Stimulated activated naive CD8-positive, alpha-beta T cell treated with anti-CD3 and anti-CD28 coated beads, Interleukin-15, amount 100 ng/mL, for 72 hours (primary cell): Measurements from ENCODE around the gene KCNG1.

Source experiments
- ATAC-seq: fragments of 150-1000 bp; cut with Tn5 transposase; 2 replicates; pipeline ENCODE4 v1.10.0; 2021; ENCODE audit warnings: mild to moderate bottlenecking, moderate library complexity
- DNase-seq, 2 donors: peaks; one replicate each; pipeline ENCODE4 v3.0.0; 2021 to 2022
- H3K27ac Mint-ChIP-seq, 2 donors: one replicate each; pipeline ENCODE4 v1.8.0; 2022; ENCODE audit warnings: mild to moderate bottlenecking in 2 of 2, mixed read lengths in 2 of 2, moderate library complexity in 2 of 2
- H3K27me3 Mint-ChIP-seq: one replicate; pipeline ENCODE4 v1.8.0; 2022; ENCODE audit warnings: mixed read lengths
- H3K4me1 Mint-ChIP-seq: one replicate; pipeline ENCODE4 v1.8.0; 2022; ENCODE audit warnings: mild to moderate bottlenecking, mixed read lengths
- H3K4me3 Mint-ChIP-seq, 2 donors: one replicate each; pipeline ENCODE4 v1.8.0; 2022; ENCODE audit warnings: mild to moderate bottlenecking in 2 of 2, mixed read lengths in 2 of 2, moderate library complexity in 1 of 2
- H3K9me3 Mint-ChIP-seq, 2 donors: one replicate each; pipeline ENCODE4 v1.8.0; 2022; ENCODE audit warnings: mixed read lengths in 2 of 2

Gene KCNG1

GRCh38 chr20:51023617-51024155 lies 779 bp upstream of the KCNG1 start:
- H3K27ac Mint-ChIP-seq: peak overlapping the region in 1 of 2 donors; percentile 33
- peak overlapping the region; percentile 72 to 74 for H3K4me3 Mint-ChIP-seq
- no peaks in the 10 kb centered on the region for H3K9me3 Mint-ChIP-seq
- DNase-seq: no peak
- ATAC-seq: no peak
- peaks cover 19% of the 10 kb centered on the region for H3K4me1 Mint-ChIP-seq
- H3K27me3 Mint-ChIP-seq: peaks cover 99% of the 10 kb centered on the region

- H3K9me3 Mint-ChIP-seq: no peaks in the 10 kb centered on the region
- no peak overlapping the region for H3K27ac Mint-ChIP-seq
- peaks cover 19% of the 10 kb centered on the region for H3K4me1 Mint-ChIP-seq
- ATAC-seq: peak; percentile 18
- no peak for DNase-seq
- H3K4me3 Mint-ChIP-seq: peak overlapping the region; percentile 6 to 20
- H3K27me3 Mint-ChIP-seq: peaks cover 96% of the 10 kb centered on the region
These were observed 592 bp downstream of the KCNG1 start for GRCh38 chr20:51022227-51022802.

- ATAC-seq (no peak), DNase-seq (no peak)
- peaks cover 19% of the 10 kb centered on the region for H3K4me1 Mint-ChIP-seq
- H3K9me3 Mint-ChIP-seq: no peaks in the 10 kb centered on the region
- H3K4me3 Mint-ChIP-seq: peak overlapping the region; percentile 6 to 20
- H3K27me3 Mint-ChIP-seq: peaks cover 96% of the 10 kb centered on the region
- H3K27ac Mint-ChIP-seq: no peak overlapping the region
These were observed 1.6 kb downstream of the KCNG1 start for GRCh38 chr20:51021067-51022025.

GRCh38 chr20:51020657-51021056 lies 2.2 kb downstream of the KCNG1 start:
- Mint-ChIP-seq H3K4me3 (no peak overlapping the region), H3K27me3 (peaks cover 95% of the 10 kb centered on the region), H3K27ac (no peak overlapping the region), H3K4me1 (peaks cover 19% of the 10 kb centered on the region), H3K9me3 (no peaks in the 10 kb centered on the region)
- ATAC-seq: no peak
- DNase-seq: no peak

GRCh38 chr20:51019656-51020592 lies 3.0 kb downstream of the KCNG1 start:
- DNase-seq: no peak
- peaks cover 19% of the 10 kb centered on the region for H3K4me1 Mint-ChIP-seq
- H3K27me3 Mint-ChIP-seq: peaks cover 95% of the 10 kb centered on the region
- no peak overlapping the region for H3K27ac Mint-ChIP-seq
- ATAC-seq: no peak
- no peak overlapping the region for H3K4me3 Mint-ChIP-seq
- no peaks in the 10 kb centered on the region for H3K9me3 Mint-ChIP-seq

- no peak overlapping the region for H3K27ac Mint-ChIP-seq
- H3K4me1 Mint-ChIP-seq: peaks cover 6% of the 10 kb centered on the region
- no peak overlapping the region for H3K4me3 Mint-ChIP-seq
- peaks cover 84% of the 10 kb centered on the region for H3K27me3 Mint-ChIP-seq
- no peaks in the 10 kb centered on the region for H3K9me3 Mint-ChIP-seq
- DNase-seq (no peak), ATAC-seq (no peak)
These were observed 5.7 kb downstream of the KCNG1 start for GRCh38 chr20:51017251-51017650.

- no peak overlapping the region for H3K4me3 Mint-ChIP-seq
- no peaks in the 10 kb centered on the region for H3K9me3 Mint-ChIP-seq
- H3K4me1 Mint-ChIP-seq: no peaks in the 10 kb centered on the region
- no peak for ATAC-seq
- H3K27me3 Mint-ChIP-seq: peaks cover 77% of the 10 kb centered on the region
- no peak overlapping the region for H3K27ac Mint-ChIP-seq
- no peak for DNase-seq
These were observed 6.4 kb downstream of the KCNG1 start for GRCh38 chr20:51016521-51016920.

GRCh38 chr20:51014797-51015722 lies 7.8 kb downstream of the KCNG1 start:
- DNase-seq (no peak), ATAC-seq (no peak)
- Mint-ChIP-seq H3K9me3 (no peaks in the 10 kb centered on the region), H3K27ac (peak overlapping the region in 1 of 2 donors; percentile 2), H3K27me3 (peaks cover 65% of the 10 kb centered on the region), H3K4me1 (no peaks in the 10 kb centered on the region), H3K4me3 (no peak overlapping the region)

GRCh38 chr20:51013577-51014330 lies 9.2 kb downstream of the KCNG1 start:
- ATAC-seq: no peak
- Mint-ChIP-seq H3K4me3 (no peak overlapping the region), H3K27me3 (peaks cover 60% of the 10 kb centered on the region), H3K9me3 (no peaks in the 10 kb centered on the region), H3K4me1 (no peaks in the 10 kb centered on the region), H3K27ac (no peak overlapping the region)
- no peak for DNase-seq

- Mint-ChIP-seq H3K27ac (no peak overlapping the region), H3K4me1 (no peaks in the 10 kb centered on the region), H3K4me3 (no peak overlapping the region), H3K27me3 (peaks cover 49% of the 10 kb centered on the region), H3K9me3 (no peaks in the 10 kb centered on the region)
- DNase-seq (no peak), ATAC-seq (no peak)
These were observed 10.6 kb downstream of the KCNG1 start for GRCh38 chr20:51012357-51012756.

- Mint-ChIP-seq H3K27ac (no peak overlapping the region), H3K4me1 (no peaks in the 10 kb centered on the region), H3K9me3 (no peaks in the 10 kb centered on the region), H3K27me3 (peaks cover 41% of the 10 kb centered on the region), H3K4me3 (no peak overlapping the region)
- ATAC-seq: no peak
- no peak for DNase-seq
These were observed 11.4 kb downstream of the KCNG1 start for GRCh38 chr20:51011479-51011878.

- ATAC-seq: no peak
- Mint-ChIP-seq H3K9me3 (no peaks in the 10 kb centered on the region), H3K4me1 (no peaks in the 10 kb centered on the region), H3K4me3 (no peak overlapping the region), H3K27me3 (peaks cover 37% of the 10 kb centered on the region), H3K27ac (peak overlapping the region in 1 of 2 donors; percentile 76)
- no peak for DNase-seq
These were observed 12.0 kb downstream of the KCNG1 start for GRCh38 chr20:51010932-51011331.

- ATAC-seq: no peak
- peaks cover 37% of the 10 kb centered on the region for H3K27me3 Mint-ChIP-seq
- H3K9me3 Mint-ChIP-seq: no peaks in the 10 kb centered on the region
- H3K4me3 Mint-ChIP-seq: no peak overlapping the region
- no peak overlapping the region for H3K27ac Mint-ChIP-seq
- DNase-seq: no peak
- no peaks in the 10 kb centered on the region for H3K4me1 Mint-ChIP-seq
These were observed 12.9 kb downstream of the KCNG1 start for GRCh38 chr20:51010043-51010365.
